ENCODE data around the gene NARF.

- TF ChIP-seq EZH2 (IDR thresholded peaks at IDR 0.05; ENCODE audit: borderline replicate concordance, low read depth, low read length, severe bottlenecking) (no peak), CTCF (IDR thresholded peaks at IDR 0.05; ENCODE audit: extremely low read depth in 1 of 2, insufficient read depth in 1 of 2, low read depth in 1 of 2, low read length in 2 of 2) (no peak), POLR2A (IDR thresholded peaks at IDR 0.05; ENCODE audit: low read depth, low read length) (no peak), POLR2AphosphoS5 (IDR thresholded peaks at IDR 0.05; ENCODE audit: insufficient read depth, low read depth, low read length) (peak; percentile 29), MAX (IDR thresholded peaks at IDR 0.05; ENCODE audit: insufficient read depth, insufficient read length) (peak; percentile 48), MYC (IDR thresholded peaks at IDR 0.05; ENCODE audit: low read depth, low read length) (no peak), JUN (IDR thresholded peaks at IDR 0.05; ENCODE audit: borderline replicate concordance, insufficient read depth, insufficient read length, low read depth) (peak; percentile 31), GATA2 (IDR thresholded peaks at IDR 0.05; ENCODE audit: insufficient read depth, insufficient read length, low read depth, low read length) (no peak)
Observed at GRCh38 chr17:82531431-82531881, 72.9 kb downstream of the NARF start.

All from endothelial cell of umbilical vein (primary cell).